Natural killer cell (primary cell): ENCODE measurements around the gene ASIP. TPM values are rescaled to one million over a fixed set of nuclear protein-coding genes. Genes with fewer than 3 reads are reported as not detected.
"Not testable (repeated sequence)": the region's sequence is repeated elsewhere in the genome, so short reads cannot be mapped to it uniquely, and the experiment has no call there.

Experiments
- ATAC-seq, 3 donors: fragments of 150-1000 bp in 2 of 3; fragments of 200-7000 bp in 1 of 3; cut with Tn5 transposase; 1 replicate in 1 of 3; 2 replicates in 2 of 3; pipeline ENCODE4 v1.10.0; 2021; ENCODE audit warnings: mild to moderate bottlenecking in 2 of 3, moderate library complexity in 2 of 3
- DNase-seq, 2 donors: peaks; one replicate each; pipeline versions ENCODE4 v3.0.0 to v3.0.0-alpha.2; 2013 to 2021; ENCODE audit warnings: mixed read lengths in 1 of 2
- H3K27ac ChIP-seq: one replicate; pipeline ENCODE4 v1.5.1; 2013; ENCODE audit warnings: mild to moderate bottlenecking, low read length
- H3K27me3 ChIP-seq: one replicate; pipeline ENCODE4 v1.6.1; 2013; ENCODE audit warnings: low read length; ENCODE audit not compliant: control insufficient read depth, insufficient read depth
- H3K36me3 ChIP-seq: one replicate; pipeline ENCODE4 v1.6.1; 2013; ENCODE audit warnings: low read length; ENCODE audit not compliant: control insufficient read depth, insufficient read depth
- H3K4me1 ChIP-seq: one replicate; pipeline ENCODE4 v1.6.1; 2013; ENCODE audit warnings: low read length; ENCODE audit not compliant: control insufficient read depth, insufficient read depth
- H3K4me3 ChIP-seq: one replicate; pipeline ENCODE4 v1.5.1; 2013; ENCODE audit warnings: low read length
- H3K9me3 ChIP-seq: one replicate; pipeline ENCODE4 v1.6.1; 2013; ENCODE audit warnings: low read length; ENCODE audit not compliant: control insufficient read depth, insufficient read depth
- H3K27ac Mint-ChIP-seq, 2 donors: one replicate each; pipeline ENCODE4 v1.8.0; 2022; ENCODE audit warnings: mild to moderate bottlenecking in 2 of 2, mixed read lengths in 2 of 2, moderate library complexity in 1 of 2
- H3K27me3 Mint-ChIP-seq, 2 donors: one replicate each; pipeline ENCODE4 v1.8.0; 2022; ENCODE audit warnings: low read depth in 2 of 2, mixed read lengths in 2 of 2
- H3K36me3 Mint-ChIP-seq: one replicate; pipeline ENCODE4 v1.8.0; 2022; ENCODE audit warnings: mixed read lengths
- H3K4me1 Mint-ChIP-seq, 2 donors: one replicate each; pipeline ENCODE4 v1.8.0; 2022; ENCODE audit warnings: mixed read lengths in 2 of 2
- H3K4me3 Mint-ChIP-seq: one replicate; pipeline ENCODE4 v1.8.0; 2022; ENCODE audit warnings: mild to moderate bottlenecking, moderate library complexity, mixed read lengths
- H3K9me3 Mint-ChIP-seq, 2 donors: one replicate each; pipeline ENCODE4 v1.8.0; 2022; ENCODE audit warnings: mixed read lengths in 2 of 2
- CTCF ChIP-seq: fragments of 200-600 bp; IDR thresholded peaks from one replicate; pipeline ENCODE4 v1.8.0; 2022; ENCODE audit warnings: antibody characterized with exemption
- WGBS: methylation state at CpG from one replicate; pipeline ENCODE4 v1.1.7; 2013; ENCODE audit warnings: missing lambda C conversion rate; ENCODE audit not compliant: insufficient coverage; 5-methylcytosine and 5-hydroxymethylcytosine counted together
- intact Hi-C: fragments of 100-400 bp; cut with micrococcal nuclease; formaldehyde crosslinking; loops from one replicate; pipeline ENCODE4 v1.14.2; 2022
- total RNA-seq, 4 donors: library from RNA; stranded (reverse); fragments of 120-200 nt in 1 of 4; gene quantifications; one replicate each; pipeline versions ENCODE4 v1.2.3 to v1.2.4, GENCODE V29; 2013 to 2022

ASIP gene
- total RNA-seq, 3 donors from 2014 or later (not counting 1 experiment from before 2014, with no cell fraction given), result not detected

DNA sequence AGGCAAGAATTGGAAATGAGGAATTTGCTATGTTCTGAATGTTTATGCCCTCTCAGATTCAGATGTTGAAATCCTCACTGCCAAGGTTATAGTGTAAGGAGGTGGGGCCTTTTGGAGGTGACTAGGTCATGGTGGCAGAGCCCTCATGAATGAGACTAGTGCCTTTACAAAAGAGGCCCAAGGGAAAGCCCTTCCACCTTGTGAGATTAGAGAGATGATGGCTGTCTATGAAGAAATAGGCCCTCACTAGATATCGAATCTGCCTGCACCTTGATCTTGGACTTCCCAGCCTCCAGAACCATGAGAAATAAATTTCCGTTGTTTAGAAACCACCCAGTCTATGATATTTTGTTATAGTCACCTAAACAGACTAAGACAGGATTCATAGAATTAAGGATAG is 10.4 kb downstream of the ASIP start:
- no peak for TF ChIP-seq CTCF
- H3K27ac Mint-ChIP-seq, result no peak overlapping the region
- 89% methylated on average over 1 of the region's 2 CpGs for WGBS
- H3K4me3 Mint-ChIP-seq, result no peak overlapping the region
- Histone ChIP-seq H3K27me3 (no peaks in the 10 kb centered on the region), H3K4me1 (peaks cover 5% of the 10 kb centered on the region), H3K4me3 (no peak overlapping the region), H3K27ac (no peak overlapping the region), H3K9me3 (no peaks in the 10 kb centered on the region), H3K36me3 (no peaks in the 10 kb centered on the region)
- peaks cover 11 to 12% of the 10 kb centered on the region in 2 donors for H3K4me1 Mint-ChIP-seq
- intact Hi-C loops, result no loop called here
- peaks cover 0 to 2% of the 10 kb centered on the region in 2 donors for H3K27me3 Mint-ChIP-seq
- DNase-seq (no peak), ATAC-seq (no peak)
- H3K9me3 Mint-ChIP-seq, result no peaks in the 10 kb centered on the region
- no peaks in the 10 kb centered on the region for H3K36me3 Mint-ChIP-seq

GRCh38 chr20:34252431-34253086 is 11.3 kb downstream of the ASIP start:
- H3K27me3 ChIP-seq, H3K9me3 ChIP-seq, intact Hi-C loops, H3K36me3 ChIP-seq, H3K36me3 Mint-ChIP-seq, H3K4me3 Mint-ChIP-seq, H3K4me3 ChIP-seq, H3K9me3 Mint-ChIP-seq, H3K27me3 Mint-ChIP-seq, ATAC-seq, DNase-seq, H3K27ac Mint-ChIP-seq, H3K4me1 ChIP-seq, H3K27ac ChIP-seq: not testable (repeated sequence)
- peaks cover 11 to 12% of the 10 kb centered on the region in 2 donors for H3K4me1 Mint-ChIP-seq
- WGBS, result 89% methylated on average over 6 of the region's 7 CpGs

GRCh38 chr20:34254979-34255378 is 13.8 kb downstream of the ASIP start:
- no peaks in the 10 kb centered on the region for H3K4me1 ChIP-seq
- H3K36me3 Mint-ChIP-seq, result no peaks in the 10 kb centered on the region
- ATAC-seq, result no peak
- intact Hi-C loops, result no loop called here
- DNase-seq, result no peak
- H3K4me1 Mint-ChIP-seq, result peaks cover 1% of the 10 kb centered on the region in 2 donors
- H3K4me3 Mint-ChIP-seq, result no peak overlapping the region
- H3K27ac ChIP-seq, result no peak overlapping the region
- H3K27me3 Mint-ChIP-seq, result no peaks in the 10 kb centered on the region
- no peak overlapping the region for H3K4me3 ChIP-seq
- H3K36me3 ChIP-seq, result no peaks in the 10 kb centered on the region
- 88% methylated on average over 1 of the region's 1 CpG for WGBS
- H3K27ac Mint-ChIP-seq, result no peak overlapping the region
- no peaks in the 10 kb centered on the region for H3K9me3 ChIP-seq
- no peaks in the 10 kb centered on the region for H3K9me3 Mint-ChIP-seq
- no peak for TF ChIP-seq CTCF
- H3K27me3 ChIP-seq, result no peaks in the 10 kb centered on the region

DNA sequence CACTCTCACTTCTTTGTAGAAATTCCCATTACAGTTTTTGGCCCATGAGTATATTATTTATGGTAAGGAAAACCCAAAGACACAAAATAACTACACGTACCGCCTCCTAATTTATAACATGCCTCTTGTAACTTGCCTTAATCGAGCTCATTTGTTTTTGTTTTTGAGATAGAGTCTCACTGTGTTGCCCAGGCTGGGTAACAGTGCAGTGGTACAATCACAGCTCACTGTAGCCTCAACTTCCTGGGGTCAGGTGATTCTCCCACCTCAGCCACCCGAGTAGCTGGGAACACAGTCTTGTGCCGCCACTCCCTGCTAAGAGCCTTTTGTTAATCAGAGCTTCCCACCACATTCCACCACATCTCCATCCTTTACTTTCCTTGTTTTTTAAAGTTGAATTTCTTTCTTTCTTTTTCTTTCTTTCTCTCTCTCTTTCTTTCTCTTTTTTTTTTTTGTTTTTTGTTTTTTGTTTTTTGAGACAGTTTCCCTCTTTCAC is 15.5 kb downstream of the ASIP start:
- H3K36me3 Mint-ChIP-seq, result no peaks in the 10 kb centered on the region
- no peaks in the 10 kb centered on the region for H3K4me1 ChIP-seq
- no peaks in the 10 kb centered on the region for H3K36me3 ChIP-seq
- WGBS, result 85% methylated on average over 5 of the region's 5 CpGs
- no peak for DNase-seq
- intact Hi-C loops, result no loop called here
- no peak overlapping the region for H3K4me3 Mint-ChIP-seq
- ATAC-seq, result no peak
- TF ChIP-seq CTCF, result no peak
- H3K27ac ChIP-seq, result no peak overlapping the region
- H3K27me3 ChIP-seq, result no peaks in the 10 kb centered on the region
- H3K9me3 Mint-ChIP-seq, result no peaks in the 10 kb centered on the region
- H3K4me1 Mint-ChIP-seq, result no peaks in the 10 kb centered on the region
- no peaks in the 10 kb centered on the region for H3K27me3 Mint-ChIP-seq
- no peak overlapping the region for H3K27ac Mint-ChIP-seq
- H3K9me3 ChIP-seq, result no peaks in the 10 kb centered on the region
- H3K4me3 ChIP-seq, result no peak overlapping the region
